Neural cell (in vitro differentiated cells): Measurements from ENCODE around the gene TFDP2. TPM values are rescaled to one million over a fixed set of nuclear protein-coding genes. Genes with fewer than 3 reads are reported as not detected.

ENCODE experiments used
- H2AFZ ChIP-seq: fragments of 200-600, 300-800 bp; sonication (generic), shearing (Covaris generic); 2 replicates; pipeline ENCODE4 v1.6.0; 2014; ENCODE audit warnings: low read depth, mild to moderate bottlenecking, antibody characterized with exemption, low read length, moderate library complexity
- H3F3A ChIP-seq: fragments of 200-600 bp; shearing (Covaris generic); 2 replicates; pipeline ENCODE4 v1.6.1; 2016; ENCODE audit warnings: mild to moderate bottlenecking, moderate library complexity, mixed read lengths, antibody characterized with exemption, low read length; ENCODE audit not compliant: insufficient read depth, poor library complexity, severe bottlenecking
- H3K27ac ChIP-seq: fragments of 200-600, 300-800 bp; sonication (generic), shearing (Covaris generic); 2 replicates; pipeline ENCODE4 v1.5.1; 2014; ENCODE audit warnings: mild to moderate bottlenecking, low read length, moderate library complexity
- H3K27me3 ChIP-seq: fragments of 300-800, 200-600 bp; sonication (generic), shearing (Covaris generic); 2 replicates; pipeline ENCODE4 v1.6.0; 2014; ENCODE audit warnings: mild to moderate bottlenecking, low read depth, low read length, moderate library complexity; ENCODE audit not compliant: insufficient read depth
- H3K36me3 ChIP-seq: fragments of 300-800, 200-600 bp; sonication (generic), shearing (Covaris generic); 2 replicates; pipeline ENCODE4 v1.5.1; 2014; ENCODE audit warnings: mild to moderate bottlenecking, antibody characterized with exemption, low read length, moderate library complexity; ENCODE audit not compliant: insufficient read depth
- H3K4me2 ChIP-seq: fragments of 300-800, 200-600 bp; sonication (generic), shearing (Covaris generic); 2 replicates; pipeline ENCODE4 v1.6.0; 2014; ENCODE audit warnings: mild to moderate bottlenecking, low read length
- H3K4me3 ChIP-seq: fragments of 300-800, 200-600 bp; sonication (generic), shearing (Covaris generic); 2 replicates; pipeline ENCODE4 v1.5.1; 2014; ENCODE audit warnings: mild to moderate bottlenecking, low read length, moderate library complexity
- H3K79me2 ChIP-seq: fragments of 200-600 bp; shearing (Covaris generic); replicated peaks from 2 replicates; pipeline ENCODE4 v1.6.0; 2014; ENCODE audit warnings: mild to moderate bottlenecking, low read length, moderate library complexity; ENCODE audit not compliant: insufficient read depth
- H3K9ac ChIP-seq: fragments of 300-800, 200-600 bp; sonication (generic), shearing (Covaris generic); 2 replicates; pipeline ENCODE4 v1.6.1; 2016; ENCODE audit warnings: mild to moderate bottlenecking, low read length, mixed read lengths
- H3K9me2 ChIP-seq: fragments of 200-600 bp; shearing (Covaris generic); 2 replicates; pipeline ENCODE4 v1.6.1; 2016; ENCODE audit warnings: mild to moderate bottlenecking, low read length, mixed read lengths; ENCODE audit not compliant: insufficient read depth
- H3K9me3 ChIP-seq: fragments of 200-600, 300-800 bp; sonication (generic), shearing (Covaris generic); 2 replicates; pipeline ENCODE4 v1.6.1; 2016; ENCODE audit warnings: mild to moderate bottlenecking, mixed run types, low read length, moderate library complexity, mixed read lengths
- H4K20me1 ChIP-seq: fragments of 200-600 bp; shearing (Covaris generic); 2 replicates; pipeline ENCODE4 v1.6.1; 2016; ENCODE audit warnings: mild to moderate bottlenecking, mixed run types; ENCODE audit not compliant: insufficient read depth
- CTCF ChIP-seq: fragments of 450-650 bp; IDR thresholded peaks from 2 replicates; pipeline ENCODE4 v1.5.1; 2014; ENCODE audit warnings: antibody characterized with exemption, mild to moderate bottlenecking, moderate library complexity; ENCODE audit not compliant: poor library complexity, severe bottlenecking
- EP300 ChIP-seq: fragments of 450-650 bp; conservative IDR thresholded peaks from 2 replicates; pipeline ENCODE4 v1.6.1; 2014; ENCODE audit warnings: antibody characterized with exemption, mild to moderate bottlenecking, moderate library complexity; ENCODE audit not compliant: poor library complexity, severe bottlenecking
- EZH2 ChIP-seq: fragments of 200-600, 300-800 bp; shearing (Covaris generic), sonication (generic); IDR thresholded peaks from 2 replicates; pipeline ENCODE4 v1.6.1; 2014; ENCODE audit warnings: antibody characterized with exemption, low read length, borderline replicate concordance, mild to moderate bottlenecking; ENCODE audit not compliant: insufficient read depth, poor library complexity, severe bottlenecking
- MXI1 ChIP-seq: fragments of 450-650 bp; conservative IDR thresholded peaks from 2 replicates; pipeline ENCODE4 v1.6.1; 2014; ENCODE audit warnings: antibody characterized with exemption, mild to moderate bottlenecking; ENCODE audit not compliant: poor library complexity, severe bottlenecking
- POLR2AphosphoS5 ChIP-seq: IDR thresholded peaks from 2 replicates; pipeline ENCODE4 v1.6.1; 2012
- RAD21 ChIP-seq: fragments of 450-650 bp; conservative IDR thresholded peaks from 2 replicates; pipeline ENCODE4 v1.6.1; 2014; ENCODE audit warnings: antibody characterized with exemption, mild to moderate bottlenecking, moderate library complexity
- REST ChIP-seq: IDR thresholded peaks from 2 replicates; pipeline ENCODE4 v1.6.1; 2012; ENCODE audit warnings: borderline replicate concordance
- SMC3 ChIP-seq: fragments of 450-650 bp; conservative IDR thresholded peaks from 2 replicates; pipeline ENCODE4 v1.6.1; 2014; ENCODE audit warnings: antibody characterized with exemption, mild to moderate bottlenecking, moderate library complexity; ENCODE audit not compliant: poor library complexity
- TAF1 ChIP-seq: IDR thresholded peaks from 2 replicates; pipeline ENCODE4 v1.6.1; 2012; ENCODE audit warnings: low read depth
- polyA plus RNA-seq: library from polyadenylated mRNA; depleted of rRNA; stranded (reverse); fragments of >200 nt; gene quantifications from 2 replicates; pipeline ENCODE4 v1.2.3, GENCODE V29; 2014

The TFDP2 gene
- polyA plus RNA-seq, 1 donor from 2014 or later, result 17.0 TPM

GRCh38 chr3:141952611-141953010 is 196.7 kb downstream of the TFDP2 start:
- no peaks in the 10 kb centered on the region for H3K9me2 ChIP-seq
- no peak overlapping the region for H3K27ac ChIP-seq
- no peaks in the 10 kb centered on the region for H3K27me3 ChIP-seq
- no peak overlapping the region for H3K4me3 ChIP-seq
- H3K4me2 ChIP-seq, result no peak overlapping the region
- TF ChIP-seq REST (no peak), MXI1 (no peak), RAD21 (no peak), TAF1 (no peak), EP300 (no peak), EZH2 (no peak), POLR2AphosphoS5 (no peak), CTCF (no peak), SMC3 (no peak)
- no peaks in the 10 kb centered on the region for H3K9me3 ChIP-seq
- no peaks in the 10 kb centered on the region for H3F3A ChIP-seq
- no peaks in the 10 kb centered on the region for H3K79me2 ChIP-seq
- H4K20me1 ChIP-seq, result no peaks in the 10 kb centered on the region
- no peak overlapping the region for H2AFZ ChIP-seq
- no peak overlapping the region for H3K9ac ChIP-seq
- H3K36me3 ChIP-seq, result no peaks in the 10 kb centered on the region

GRCh38 chr3:141950572-141951493 is 198.5 kb downstream of the TFDP2 start:
- Histone ChIP-seq H3K27ac (no peak overlapping the region), H3K9me2 (no peaks in the 10 kb centered on the region), H2AFZ (no peak overlapping the region), H3K4me3 (no peak overlapping the region), H3K9me3 (no peaks in the 10 kb centered on the region), H3K9ac (no peak overlapping the region), H3F3A (no peaks in the 10 kb centered on the region), H4K20me1 (no peaks in the 10 kb centered on the region), H3K36me3 (no peaks in the 10 kb centered on the region), H3K27me3 (no peaks in the 10 kb centered on the region), H3K4me2 (no peak overlapping the region), H3K79me2 (no peaks in the 10 kb centered on the region)
- TF ChIP-seq MXI1, result no peak
- no peak for TF ChIP-seq CTCF
- no peak for TF ChIP-seq EZH2
- TF ChIP-seq SMC3, result no peak
- no peak for TF ChIP-seq POLR2AphosphoS5
- no peak for TF ChIP-seq REST
- TF ChIP-seq TAF1, result no peak
- TF ChIP-seq RAD21, result no peak
- TF ChIP-seq EP300, result no peak
